Measurements from ENCODE around the gene DMD. TPM values are rescaled to one million over a fixed set of nuclear protein-coding genes. Genes with fewer than 3 reads are reported as not detected.
A peak's percentile ranks its signal among the peaks of the same experiment; 100 is the strongest.

DMD gene
- total RNA-seq, 2 donors from 2014 or later = 19.6 to 24.9 TPM

DNA sequence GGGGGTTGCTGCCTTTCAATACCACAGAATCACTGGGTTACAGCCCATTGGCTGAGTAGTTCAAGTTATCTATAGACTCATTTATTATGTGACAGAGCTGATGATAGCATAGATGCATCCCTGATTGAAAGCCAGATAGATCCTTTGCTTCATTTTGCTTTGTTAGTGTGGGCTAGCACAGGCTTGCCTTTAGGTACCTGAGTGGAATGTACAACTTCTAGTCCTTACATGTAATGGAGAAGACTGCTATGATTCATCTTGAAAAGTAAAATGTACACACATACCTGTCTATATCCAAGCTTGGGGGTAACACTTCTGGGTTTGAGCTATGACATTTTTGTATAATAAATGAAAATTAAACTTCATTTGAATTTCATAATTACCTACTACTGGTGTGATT lies 1913.5 kb downstream of the DMD start:
- H3K9me3 Mint-ChIP-seq = peaks cover 40% of the 10 kb centered on the region
- H3K4me1 ChIP-seq (ENCODE audit: control insufficient read depth, insufficient read depth, low read length) = no peaks in the 10 kb centered on the region

DNA sequence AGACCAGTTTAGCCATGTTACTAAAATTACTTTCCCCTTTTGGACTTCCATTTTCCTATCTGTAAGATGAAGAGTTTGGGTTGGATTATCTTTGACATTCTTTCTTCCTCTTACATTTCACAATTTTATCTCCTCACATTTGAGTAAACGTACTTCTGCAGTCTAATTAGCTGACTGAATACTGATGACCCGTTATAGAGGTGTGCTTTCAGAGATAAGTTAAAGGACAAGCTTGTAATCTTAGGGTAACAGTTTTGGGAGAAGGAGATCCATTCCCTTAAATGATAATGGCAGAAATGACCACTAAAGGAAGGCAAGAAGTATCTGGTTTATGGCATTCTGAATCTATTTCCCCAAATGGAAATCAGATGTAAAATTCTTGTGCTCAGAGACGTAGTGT lies 1916.9 kb downstream of the DMD start:
- H3K4me3 Mint-ChIP-seq = no peak overlapping the region
- no peaks in the 10 kb centered on the region for H3K36me3 Mint-ChIP-seq (ENCODE audit: low read depth)
- H3K27me3 ChIP-seq (ENCODE audit: control insufficient read depth, insufficient read depth, low read length, poor library complexity, severe bottlenecking) = no peaks in the 10 kb centered on the region
- no peak for DNase-seq
- 97 to 100% methylated on average over 1 to 3 of the region's 3 CpGs for WGBS, 2 experiments (ENCODE audit: insufficient coverage in 1 of 2, insufficient read length in 1 of 2)
- H3K4me1 ChIP-seq (ENCODE audit: control insufficient read depth, insufficient read depth, low read length) = no peaks in the 10 kb centered on the region
- H3K9me3 Mint-ChIP-seq = peaks cover 40% of the 10 kb centered on the region
- no peak overlapping the region for H3K4me3 ChIP-seq (ENCODE audit: low read length)
- H3K27ac Mint-ChIP-seq = no peak overlapping the region
- no peaks in the 10 kb centered on the region for H3K4me1 Mint-ChIP-seq
- no peaks in the 10 kb centered on the region for H3K36me3 ChIP-seq (ENCODE audit: control insufficient read depth, insufficient read depth, low read length)
- H3K27me3 Mint-ChIP-seq (ENCODE audit: insufficient read depth) = no peaks in the 10 kb centered on the region
- H3K9me3 ChIP-seq (ENCODE audit: control insufficient read depth, low read length) = no peaks in the 10 kb centered on the region
- H3K27ac ChIP-seq (ENCODE audit: low read depth, low read length) = no peak overlapping the region
- TF ChIP-seq, protein P1, sequence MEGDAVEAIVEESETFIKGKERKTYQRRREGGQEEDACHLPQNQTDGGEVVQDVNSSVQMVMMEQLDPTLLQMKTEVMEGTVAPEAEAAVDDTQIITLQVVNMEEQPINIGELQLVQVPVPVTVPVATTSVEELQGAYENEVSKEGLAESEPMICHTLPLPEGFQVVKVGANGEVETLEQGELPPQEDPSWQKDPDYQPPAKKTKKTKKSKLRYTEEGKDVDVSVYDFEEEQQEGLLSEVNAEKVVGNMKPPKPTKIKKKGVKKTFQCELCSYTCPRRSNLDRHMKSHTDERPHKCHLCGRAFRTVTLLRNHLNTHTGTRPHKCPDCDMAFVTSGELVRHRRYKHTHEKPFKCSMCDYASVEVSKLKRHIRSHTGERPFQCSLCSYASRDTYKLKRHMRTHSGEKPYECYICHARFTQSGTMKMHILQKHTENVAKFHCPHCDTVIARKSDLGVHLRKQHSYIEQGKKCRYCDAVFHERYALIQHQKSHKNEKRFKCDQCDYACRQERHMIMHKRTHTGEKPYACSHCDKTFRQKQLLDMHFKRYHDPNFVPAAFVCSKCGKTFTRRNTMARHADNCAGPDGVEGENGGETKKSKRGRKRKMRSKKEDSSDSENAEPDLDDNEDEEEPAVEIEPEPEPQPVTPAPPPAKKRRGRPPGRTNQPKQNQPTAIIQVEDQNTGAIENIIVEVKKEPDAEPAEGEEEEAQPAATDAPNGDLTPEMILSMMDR (conservative IDR thresholded peaks at IDR 0.05) = no peak
- H3K9ac ChIP-seq (ENCODE audit: extremely low read depth, low read length, poor library complexity, severe bottlenecking) = no peak overlapping the region

More for the DNA sequence above, 1913.5 kb downstream of the DMD start:
- no peak overlapping the region for H3K4me3 Mint-ChIP-seq
- no peak overlapping the region for H3K9ac ChIP-seq (ENCODE audit: extremely low read depth, low read length, poor library complexity, severe bottlenecking)
- H3K27me3 ChIP-seq (ENCODE audit: control insufficient read depth, insufficient read depth, low read length, poor library complexity, severe bottlenecking) = no peaks in the 10 kb centered on the region
- H3K36me3 ChIP-seq (ENCODE audit: control insufficient read depth, insufficient read depth, low read length) = no peaks in the 10 kb centered on the region
- no peaks in the 10 kb centered on the region for H3K36me3 Mint-ChIP-seq (ENCODE audit: low read depth)
- H3K4me1 Mint-ChIP-seq = peaks cover 14% of the 10 kb centered on the region
- peaks cover 6% of the 10 kb centered on the region for H3K9me3 ChIP-seq (ENCODE audit: control insufficient read depth, low read length)
- TF ChIP-seq, protein P1 (conservative IDR thresholded peaks at IDR 0.05) = no peak
- H3K27ac Mint-ChIP-seq = no peak overlapping the region
- no peak overlapping the region for H3K4me3 ChIP-seq (ENCODE audit: low read length)
- no peaks in the 10 kb centered on the region for H3K27me3 Mint-ChIP-seq (ENCODE audit: insufficient read depth)
- H3K27ac ChIP-seq (ENCODE audit: low read depth, low read length) = no peak overlapping the region
- DNase-seq = no peak

- Histone ChIP-seq H3K9ac (ENCODE audit: extremely low read depth, low read length, poor library complexity, severe bottlenecking) (no peak overlapping the region), H3K27ac (ENCODE audit: low read depth, low read length) (no peak overlapping the region), H3K27me3 (ENCODE audit: control insufficient read depth, insufficient read depth, low read length, poor library complexity, severe bottlenecking) (no peaks in the 10 kb centered on the region), H3K36me3 (ENCODE audit: control insufficient read depth, insufficient read depth, low read length) (no peaks in the 10 kb centered on the region), H3K9me3 (ENCODE audit: control insufficient read depth, low read length) (no peaks in the 10 kb centered on the region), H3K4me1 (ENCODE audit: control insufficient read depth, insufficient read depth, low read length) (no peaks in the 10 kb centered on the region), H3K4me3 (ENCODE audit: low read length) (no peak overlapping the region)
- no peak overlapping the region for H3K4me3 Mint-ChIP-seq
- WGBS, 2 experiments (ENCODE audit: insufficient coverage in 1 of 2, insufficient read length in 1 of 2) = 90% methylated on average over 4 of the region's 6 CpGs; no CpG with 5 or more reads in 1 of the 2 experiments
- peaks cover under 1% of the 10 kb centered on the region for H3K4me1 Mint-ChIP-seq
- H3K27me3 Mint-ChIP-seq (ENCODE audit: insufficient read depth) = no peaks in the 10 kb centered on the region
- no peaks in the 10 kb centered on the region for H3K36me3 Mint-ChIP-seq (ENCODE audit: low read depth)
- no peak overlapping the region for H3K27ac Mint-ChIP-seq
- peaks cover 35% of the 10 kb centered on the region for H3K9me3 Mint-ChIP-seq
- TF ChIP-seq, protein P1 (conservative IDR thresholded peaks at IDR 0.05) = peak; percentile 42
- DNase-seq = no peak
Observed at GRCh38 chrX:31293409-31293808, 1917.9 kb downstream of the DMD start.
